Ishikawa (cell line): ENCODE data around the gene COTL1.

ENCODE experiments used
- CEBPB ChIP-seq: IDR thresholded peaks from 2 replicates; pipeline ENCODE4 v1.6.1; 2012
- CREB1 ChIP-seq: IDR thresholded peaks from 2 replicates; pipeline ENCODE4 v1.6.1; 2012; ENCODE audit warnings: low read depth
- EGR1 ChIP-seq: IDR thresholded peaks from 2 replicates; pipeline ENCODE4 v1.6.1; 2012
- EP300 ChIP-seq: IDR thresholded peaks from 2 replicates; pipeline ENCODE4 v1.6.1; 2012; ENCODE audit warnings: borderline replicate concordance
- FOXM1 ChIP-seq: IDR thresholded peaks from 2 replicates; pipeline ENCODE4 v1.6.1; 2012; ENCODE audit warnings: low read depth, borderline replicate concordance
- RAD21 ChIP-seq: IDR thresholded peaks from 2 replicates; pipeline ENCODE4 v1.6.1; 2012; ENCODE audit warnings: low read depth
- REST ChIP-seq: IDR thresholded peaks from 2 replicates; pipeline ENCODE4 v1.6.1; 2012; ENCODE audit warnings: low read depth, mild to moderate bottlenecking
- TAF1 ChIP-seq: IDR thresholded peaks from 2 replicates; pipeline ENCODE4 v1.6.1; 2012; ENCODE audit warnings: low read depth, mild to moderate bottlenecking
- TEAD4 ChIP-seq: IDR thresholded peaks from 2 replicates; pipeline ENCODE4 v1.6.1; 2012
- YY1 ChIP-seq: IDR thresholded peaks from 2 replicates; pipeline ENCODE4 v1.6.1; 2012; ENCODE audit warnings: low read depth
- TF ChIP-seq, protein P1 (sequence below): IDR thresholded peaks from 2 replicates; pipeline ENCODE4 v1.6.1; 2012

DNA sequence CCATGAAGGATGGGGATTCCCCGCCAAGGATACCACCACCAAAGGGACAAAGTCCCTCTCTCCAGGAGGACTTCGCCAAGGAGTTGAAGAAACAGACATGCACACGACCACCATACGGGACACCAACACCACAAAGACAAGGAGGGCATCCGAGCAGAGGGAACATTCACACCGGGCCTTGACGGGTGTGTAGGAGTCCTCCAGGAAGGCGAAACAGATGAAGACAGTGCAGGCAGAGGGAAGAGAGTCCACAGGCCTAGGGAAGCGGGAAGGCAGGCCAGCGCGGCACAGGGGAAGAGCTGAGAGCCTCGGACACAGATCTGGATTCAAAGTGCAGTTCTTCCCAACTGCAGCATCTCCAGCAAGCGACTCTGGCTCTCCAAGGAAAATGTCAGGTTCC is 10.8 kb downstream of the COTL1 start:
- TF ChIP-seq TAF1 (no peak), RAD21 (no peak), CREB1 (no peak), YY1 (no peak), REST (no peak), EGR1 (no peak), EP300 (no peak), CEBPB (no peak), TEAD4 (no peak), FOXM1 (no peak)
- TF ChIP-seq, protein P1, sequence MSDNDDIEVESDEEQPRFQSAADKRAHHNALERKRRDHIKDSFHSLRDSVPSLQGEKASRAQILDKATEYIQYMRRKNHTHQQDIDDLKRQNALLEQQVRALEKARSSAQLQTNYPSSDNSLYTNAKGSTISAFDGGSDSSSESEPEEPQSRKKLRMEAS: no peak
